Measurements from ENCODE around the gene USP12.
A peak's percentile ranks its signal among the peaks of the same experiment; 100 is the strongest.

The USP12 gene

GRCh38 chr13:27027086-27027667 is 144.4 kb downstream of the USP12 start:
- no peak for DNase-seq

GRCh38 chr13:27026396-27026795 is 145.2 kb downstream of the USP12 start:
- DNase-seq, result no peak

- DNase-seq, result no peak
Observed at GRCh38 chr13:27024776-27025492, 146.7 kb downstream of the USP12 start.

- DNase-seq, result no peak
Observed at GRCh38 chr13:27024074-27024461, 147.5 kb downstream of the USP12 start.

GRCh38 chr13:27023385-27024073 is 148.1 kb downstream of the USP12 start:
- peak; percentile 52 for DNase-seq

GRCh38 chr13:27022571-27023311 is 148.9 kb downstream of the USP12 start:
- no peak for DNase-seq

- no peak for DNase-seq
Observed at GRCh38 chr13:27020415-27020814, 151.2 kb downstream of the USP12 start.

- no peak for DNase-seq
Observed at GRCh38 chr13:27018882-27019281, 152.7 kb downstream of the USP12 start.

- DNase-seq, result no peak
Observed at GRCh38 chr13:27018344-27018861, 153.2 kb downstream of the USP12 start.

- peak; percentile 75 for DNase-seq
Observed at GRCh38 chr13:27016875-27017274, 154.7 kb downstream of the USP12 start.
